NOMO-1 (cell line): ENCODE results near the gene HIBCH.
A peak's percentile ranks its signal among the peaks of the same experiment; 100 is the strongest.

Experiments used
- DNase-seq, 2 experiments: peaks; one replicate each; lab custom pipeline; 2025; ENCODE audit not compliant: unreplicated experiment in 2 of 2; lab: John Stamatoyannopoulos, UW

Gene HIBCH

GRCh38 chr2:190199109-190199508 is 120.5 kb downstream of the HIBCH start:
- no peak for DNase-seq

GRCh38 chr2:190197143-190197720 is 122.4 kb downstream of the HIBCH start:
- no peak for DNase-seq

GRCh38 chr2:190190507-190191162 is 129.0 kb downstream of the HIBCH start:
- DNase-seq, result no peak

GRCh38 chr2:190188289-190188688 is 131.3 kb downstream of the HIBCH start:
- no peak for DNase-seq

- no peak for DNase-seq
Observed at GRCh38 chr2:190186238-190186637, 133.4 kb downstream of the HIBCH start.

GRCh38 chr2:190185380-190185779 is 134.2 kb downstream of the HIBCH start:
- no peak for DNase-seq

- no peak for DNase-seq
Observed at GRCh38 chr2:190184460-190184859, 135.2 kb downstream of the HIBCH start.

- DNase-seq, result no peak
Observed at GRCh38 chr2:190183539-190183938, 136.1 kb downstream of the HIBCH start.

- peak in 1 of 2 experiments; percentile 6 for DNase-seq
Observed at GRCh38 chr2:190182071-190182524, 137.5 kb downstream of the HIBCH start.

GRCh38 chr2:190181123-190181669 is 138.4 kb downstream of the HIBCH start:
- DNase-seq, result no peak

- DNase-seq, result peak; percentile 23 to 63
Observed at GRCh38 chr2:190180313-190181122, 139.1 kb downstream of the HIBCH start.

GRCh38 chr2:190179754-190180312 is 139.8 kb downstream of the HIBCH start:
- no peak for DNase-seq

GRCh38 chr2:190178066-190178722 is 141.4 kb downstream of the HIBCH start:
- no peak for DNase-seq

- DNase-seq, result no peak
Observed at GRCh38 chr2:190177249-190178040, 142.2 kb downstream of the HIBCH start.

GRCh38 chr2:190173392-190173791 is 146.2 kb downstream of the HIBCH start:
- DNase-seq, result no peak

GRCh38 chr2:190170673-190171072 is 149.0 kb downstream of the HIBCH start:
- DNase-seq, result no peak

GRCh38 chr2:190169221-190170072 is 150.2 kb downstream of the HIBCH start:
- no peak for DNase-seq

- DNase-seq, result no peak
Observed at GRCh38 chr2:190167702-190168101, 151.9 kb downstream of the HIBCH start.

GRCh38 chr2:190165491-190165890 is 154.1 kb downstream of the HIBCH start:
- no peak for DNase-seq
